GM15510 (cell line): ENCODE data around the gene FBP1.

Experiments used
- POLR2A ChIP-seq: IDR thresholded peaks from 3 replicates; pipeline ENCODE4 v1.6.1; 2011; ENCODE audit warnings: borderline replicate concordance; ENCODE audit not compliant: insufficient read length; ENCODE audit errors: extremely low read depth

FBP1 gene

GRCh38 chr9:94639061-94639998 is at the start of gene FBP1:
FBP1 (minus strand) TSS chr9:94639518; CDS start chr9:94639310, 208 bp downstream.
- no peak for TF ChIP-seq POLR2A

DNA sequence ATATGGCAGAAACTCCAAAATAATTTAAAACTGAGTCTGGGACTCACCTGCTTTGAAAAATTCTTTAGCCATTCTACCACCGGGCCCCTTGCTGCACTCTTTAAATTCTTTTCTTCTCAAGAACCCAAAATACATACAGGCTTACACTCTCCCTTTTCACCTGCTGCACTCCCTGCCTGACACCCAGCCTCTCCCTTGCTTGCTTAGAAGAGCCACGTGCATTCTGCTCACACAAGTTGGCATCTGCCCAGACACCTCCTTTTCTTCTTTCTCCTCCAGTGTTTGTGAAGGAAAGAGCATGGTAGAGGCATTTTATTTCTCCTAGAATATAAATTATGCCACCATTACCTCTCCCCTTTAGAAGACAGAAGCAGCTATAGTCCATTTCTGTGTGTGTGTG is 48.1 kb upstream of the FBP1 start:
- no peak for TF ChIP-seq POLR2A

DNA sequence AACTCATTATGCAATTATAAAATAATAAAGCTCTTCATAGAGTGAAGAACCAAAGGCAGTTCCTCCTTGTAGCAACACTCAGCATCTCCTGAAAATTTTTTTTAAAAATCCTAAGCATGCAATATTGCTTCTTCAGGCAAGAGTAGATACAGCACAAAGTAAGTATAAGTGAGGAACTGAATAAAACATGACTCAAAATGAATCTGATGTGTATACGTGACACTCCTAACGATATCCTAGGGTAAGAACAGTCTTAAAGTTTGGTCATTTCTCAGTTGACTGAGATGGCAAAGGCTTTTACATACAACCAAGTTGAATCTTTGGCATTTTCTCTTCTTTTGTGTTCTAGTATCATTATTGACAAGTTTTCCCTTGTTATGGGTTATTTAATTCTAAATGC is 46.0 kb upstream of the FBP1 start:
- TF ChIP-seq POLR2A: no peak

DNA sequence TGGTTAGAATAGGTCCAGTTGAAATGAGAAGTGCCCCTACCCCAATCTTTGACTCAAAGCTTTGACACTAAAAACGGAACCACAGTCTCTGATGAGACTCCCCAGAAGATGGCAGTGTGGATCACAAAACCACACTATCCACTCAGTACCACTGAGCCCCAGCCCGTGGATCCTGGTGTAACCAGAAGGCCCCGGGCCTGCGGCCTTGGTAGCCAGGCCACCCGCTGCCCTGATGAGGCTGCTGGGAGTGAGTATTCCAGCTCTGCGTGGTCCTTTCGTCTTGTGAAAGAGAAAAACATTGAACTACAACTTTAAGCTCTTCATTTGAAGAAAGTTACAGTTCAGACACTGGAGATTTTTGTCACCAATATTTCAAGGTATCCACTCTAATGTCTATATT is 42.2 kb upstream of the FBP1 start:
- TF ChIP-seq POLR2A: no peak

GRCh38 chr9:94680621-94681020 is 41.3 kb upstream of the FBP1 start:
- TF ChIP-seq POLR2A: no peak

GRCh38 chr9:94680020-94680419 is 40.7 kb upstream of the FBP1 start:
- TF ChIP-seq POLR2A: no peak

- TF ChIP-seq POLR2A: no peak
Measured at GRCh38 chr9:94679587-94679986, 40.3 kb upstream of the FBP1 start.

- no peak for TF ChIP-seq POLR2A
Measured at GRCh38 chr9:94677929-94678328, 38.6 kb upstream of the FBP1 start.

- no peak for TF ChIP-seq POLR2A
Measured at GRCh38 chr9:94676446-94677131, 37.3 kb upstream of the FBP1 start.

- TF ChIP-seq POLR2A: no peak
Measured at GRCh38 chr9:94675008-94675881, 35.9 kb upstream of the FBP1 start.

- TF ChIP-seq POLR2A: no peak
Measured at GRCh38 chr9:94672811-94673487, 33.6 kb upstream of the FBP1 start.

DNA sequence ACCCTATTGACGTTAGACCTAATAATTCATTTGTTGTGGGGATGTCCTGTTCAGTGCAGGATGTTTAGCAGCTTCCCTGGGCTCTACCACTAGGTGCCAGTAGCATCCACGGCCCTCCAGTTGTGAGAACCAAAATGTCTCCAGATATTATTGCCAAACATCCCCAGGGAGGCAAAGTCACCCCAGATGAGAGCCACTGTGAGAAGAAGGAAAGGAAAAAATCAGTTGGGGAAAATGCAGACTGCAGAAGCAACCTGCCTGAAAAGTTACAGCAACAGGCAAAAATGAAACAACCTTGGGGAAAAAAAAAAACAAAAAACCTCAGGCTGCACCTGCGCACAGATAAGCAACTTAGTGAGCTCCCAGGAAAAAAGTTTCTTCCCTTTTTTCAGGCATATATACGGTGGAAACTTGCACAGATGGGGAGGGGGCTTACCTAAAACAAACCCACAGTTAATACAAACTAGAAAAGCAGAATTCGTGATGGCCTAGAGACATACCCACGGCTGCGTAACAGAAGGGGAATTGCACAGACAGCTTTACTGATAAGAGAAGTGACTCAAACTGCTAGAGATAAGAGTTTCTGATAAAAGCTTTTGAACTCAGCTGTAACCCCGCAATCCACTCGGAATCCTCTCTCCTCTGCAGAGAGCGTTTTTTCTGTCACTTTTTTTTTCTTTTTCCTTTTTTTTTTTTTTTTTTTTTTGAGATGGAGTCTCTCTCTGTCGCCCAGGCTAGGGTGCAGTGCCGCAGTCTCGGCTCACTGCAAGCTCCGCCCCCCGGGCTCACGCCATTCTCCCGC is 29.8 kb upstream of the FBP1 start:
- TF ChIP-seq POLR2A: no peak

DNA sequence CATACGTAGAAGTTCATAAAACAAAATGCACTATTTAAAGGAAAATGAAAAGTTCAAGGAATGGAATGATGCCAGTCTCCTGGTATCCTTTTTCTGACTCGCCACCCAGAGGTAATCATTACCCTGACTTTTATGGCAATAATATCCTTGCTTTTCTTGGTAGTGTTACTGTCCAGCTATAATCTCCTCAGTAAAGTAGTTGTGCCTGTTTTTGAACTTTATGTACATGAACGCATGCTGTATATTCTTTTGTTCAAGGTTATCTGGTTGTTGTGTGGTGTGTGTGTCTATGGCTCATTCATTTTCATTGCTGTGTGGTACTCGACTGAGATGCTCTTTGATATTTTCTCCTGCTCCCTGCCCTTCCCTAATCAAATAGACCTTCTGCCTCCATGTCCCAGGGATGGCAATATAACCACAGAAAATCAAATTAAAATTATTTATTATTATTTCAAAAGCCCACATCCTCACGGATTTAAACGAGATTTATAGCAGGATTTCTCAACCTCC is 29.2 kb upstream of the FBP1 start:
- TF ChIP-seq POLR2A: no peak
